Measurements from ENCODE around the gene CEBPA.

DNA sequence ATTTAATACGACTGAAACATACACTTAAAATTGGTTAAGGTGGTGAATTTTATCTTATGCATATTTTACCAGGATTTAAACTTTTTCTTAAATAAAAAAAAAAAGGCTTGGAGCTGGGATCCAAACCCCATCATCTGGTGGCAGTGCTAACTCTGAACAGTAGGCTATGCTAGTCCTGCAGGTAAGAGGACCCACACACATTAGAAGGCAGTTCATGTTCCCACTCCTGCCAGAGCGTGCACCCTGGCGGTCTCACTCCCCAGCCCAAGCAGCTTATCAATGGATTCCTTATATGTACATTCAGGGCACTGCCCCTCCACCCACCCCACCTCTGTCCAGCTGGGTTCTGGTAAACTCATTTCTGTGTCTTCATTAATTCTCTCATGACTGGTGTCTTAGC is 31.3 kb upstream of the CEBPA start:
- TF ChIP-seq, protein P1, sequence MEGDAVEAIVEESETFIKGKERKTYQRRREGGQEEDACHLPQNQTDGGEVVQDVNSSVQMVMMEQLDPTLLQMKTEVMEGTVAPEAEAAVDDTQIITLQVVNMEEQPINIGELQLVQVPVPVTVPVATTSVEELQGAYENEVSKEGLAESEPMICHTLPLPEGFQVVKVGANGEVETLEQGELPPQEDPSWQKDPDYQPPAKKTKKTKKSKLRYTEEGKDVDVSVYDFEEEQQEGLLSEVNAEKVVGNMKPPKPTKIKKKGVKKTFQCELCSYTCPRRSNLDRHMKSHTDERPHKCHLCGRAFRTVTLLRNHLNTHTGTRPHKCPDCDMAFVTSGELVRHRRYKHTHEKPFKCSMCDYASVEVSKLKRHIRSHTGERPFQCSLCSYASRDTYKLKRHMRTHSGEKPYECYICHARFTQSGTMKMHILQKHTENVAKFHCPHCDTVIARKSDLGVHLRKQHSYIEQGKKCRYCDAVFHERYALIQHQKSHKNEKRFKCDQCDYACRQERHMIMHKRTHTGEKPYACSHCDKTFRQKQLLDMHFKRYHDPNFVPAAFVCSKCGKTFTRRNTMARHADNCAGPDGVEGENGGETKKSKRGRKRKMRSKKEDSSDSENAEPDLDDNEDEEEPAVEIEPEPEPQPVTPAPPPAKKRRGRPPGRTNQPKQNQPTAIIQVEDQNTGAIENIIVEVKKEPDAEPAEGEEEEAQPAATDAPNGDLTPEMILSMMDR (IDR thresholded peaks at IDR 0.05), result no peak
- no peak for TF ChIP-seq EZH2 (IDR thresholded peaks at IDR 0.05; ENCODE audit: borderline replicate concordance, insufficient read depth, low read depth, low read length, poor library complexity, severe bottlenecking)

All from B cell (primary cell).